Measurements from ENCODE around the gene DAGLA. TPM values are rescaled to one million over a fixed set of nuclear protein-coding genes. Genes with fewer than 3 reads are reported as not detected.
A peak's percentile ranks its signal among the peaks of the same experiment; 100 is the strongest.

Gene DAGLA
- total RNA-seq, 1 donor from 2014 or later = 8.7 TPM

GRCh38 chr11:61771985-61772455 is 91.8 kb downstream of the DAGLA start:
- Mint-ChIP-seq H3K27ac (peak overlapping the region; percentile 84), H3K36me3 (ENCODE audit: insufficient read depth) (peaks cover 5% of the 10 kb centered on the region), H3K4me3 (ENCODE audit: low read depth) (no peak overlapping the region), H3K27me3 (no peaks in the 10 kb centered on the region), H3K9me3 (ENCODE audit: low read depth) (no peaks in the 10 kb centered on the region), H3K4me1 (ENCODE audit: low read depth) (peaks cover 19% of the 10 kb centered on the region)
- no peak for DNase-seq (ENCODE audit: low spot score, unreplicated experiment)
- no peak for TF ChIP-seq CTCF (IDR thresholded peaks at IDR 0.05; ENCODE audit: unreplicated experiment)

- no peak for DNase-seq (ENCODE audit: low spot score, unreplicated experiment)
- Mint-ChIP-seq H3K4me3 (ENCODE audit: low read depth) (no peak overlapping the region), H3K27me3 (no peaks in the 10 kb centered on the region), H3K4me1 (ENCODE audit: low read depth) (peaks cover 12% of the 10 kb centered on the region), H3K36me3 (ENCODE audit: insufficient read depth) (peaks cover 8% of the 10 kb centered on the region), H3K9me3 (ENCODE audit: low read depth) (no peaks in the 10 kb centered on the region), H3K27ac (no peak overlapping the region)
- no peak for TF ChIP-seq CTCF (IDR thresholded peaks at IDR 0.05; ENCODE audit: unreplicated experiment)
These were observed 93.2 kb downstream of the DAGLA start for GRCh38 chr11:61773356-61773755.

GRCh38 chr11:61773809-61774208 is 93.6 kb downstream of the DAGLA start:
- no peak for DNase-seq (ENCODE audit: low spot score, unreplicated experiment)
- no peaks in the 10 kb centered on the region for H3K27me3 Mint-ChIP-seq
- H3K9me3 Mint-ChIP-seq (ENCODE audit: low read depth) = no peaks in the 10 kb centered on the region
- H3K4me3 Mint-ChIP-seq (ENCODE audit: low read depth) = no peak overlapping the region
- no peak overlapping the region for H3K27ac Mint-ChIP-seq
- H3K36me3 Mint-ChIP-seq (ENCODE audit: insufficient read depth) = peaks cover 8% of the 10 kb centered on the region
- no peak for TF ChIP-seq CTCF (IDR thresholded peaks at IDR 0.05; ENCODE audit: unreplicated experiment)
- peaks cover 8% of the 10 kb centered on the region for H3K4me1 Mint-ChIP-seq (ENCODE audit: low read depth)

- Mint-ChIP-seq H3K27ac (no peak overlapping the region), H3K9me3 (ENCODE audit: low read depth) (no peaks in the 10 kb centered on the region), H3K4me3 (ENCODE audit: low read depth) (no peak overlapping the region), H3K27me3 (no peaks in the 10 kb centered on the region), H3K36me3 (ENCODE audit: insufficient read depth) (peaks cover 8% of the 10 kb centered on the region), H3K4me1 (ENCODE audit: low read depth) (peaks cover 7% of the 10 kb centered on the region)
- no peak for DNase-seq (ENCODE audit: low spot score, unreplicated experiment)
- no peak for TF ChIP-seq CTCF (IDR thresholded peaks at IDR 0.05; ENCODE audit: unreplicated experiment)
These were observed 94.2 kb downstream of the DAGLA start for GRCh38 chr11:61774411-61774810.

GRCh38 chr11:61775106-61775505 is 94.9 kb downstream of the DAGLA start:
- DNase-seq (ENCODE audit: low spot score, unreplicated experiment) = no peak
- no peaks in the 10 kb centered on the region for H3K27me3 Mint-ChIP-seq
- no peaks in the 10 kb centered on the region for H3K9me3 Mint-ChIP-seq (ENCODE audit: low read depth)
- no peak overlapping the region for H3K4me3 Mint-ChIP-seq (ENCODE audit: low read depth)
- peaks cover 8% of the 10 kb centered on the region for H3K36me3 Mint-ChIP-seq (ENCODE audit: insufficient read depth)
- peaks cover 4% of the 10 kb centered on the region for H3K4me1 Mint-ChIP-seq (ENCODE audit: low read depth)
- no peak for TF ChIP-seq CTCF (IDR thresholded peaks at IDR 0.05; ENCODE audit: unreplicated experiment)
- no peak overlapping the region for H3K27ac Mint-ChIP-seq
